Smooth muscle cell (in vitro differentiated cells): ENCODE measurements around the gene DGLUCY. TPM values are rescaled to one million over a fixed set of nuclear protein-coding genes. Genes with fewer than 3 reads are reported as not detected.

Experiments
- DNase-seq: peaks from one replicate; lab custom pipeline; 2025; ENCODE audit not compliant: unreplicated experiment; lab: John Stamatoyannopoulos, UW
- H2AFZ ChIP-seq: fragments of 200-600 bp; sonication (generic); 2 replicates; pipeline ENCODE4 v1.6.0; 2016; ENCODE audit warnings: antibody characterized with exemption, low read depth, mild to moderate bottlenecking
- H3F3A ChIP-seq: fragments of 200-600 bp; sonication (generic); 2 replicates; pipeline ENCODE4 v1.6.0; 2017; ENCODE audit warnings: antibody characterized with exemption, low read depth
- H3K27ac ChIP-seq: fragments of 200-600 bp; sonication (generic); 2 replicates; pipeline ENCODE4 v1.5.1; 2016; ENCODE audit warnings: low read depth, mild to moderate bottlenecking
- H3K27me3 ChIP-seq: fragments of 200-600 bp; sonication (generic); 2 replicates; pipeline ENCODE4 v1.6.1; 2016; ENCODE audit warnings: low read depth, mild to moderate bottlenecking
- H3K36me3 ChIP-seq: fragments of 200-600 bp; sonication (generic); 2 replicates; pipeline ENCODE4 v1.5.1; 2016; ENCODE audit warnings: low read depth
- H3K4me1 ChIP-seq: fragments of 200-600 bp; sonication (generic); 2 replicates; pipeline ENCODE4 v1.5.1; 2016; ENCODE audit warnings: low read depth
- H3K4me2 ChIP-seq: fragments of 200-600 bp; sonication (generic); 2 replicates; pipeline ENCODE4 v1.6.0; 2016; ENCODE audit warnings: mild to moderate bottlenecking
- H3K4me3 ChIP-seq: fragments of 200-600 bp; sonication (generic); 2 replicates; pipeline ENCODE4 v1.5.1; 2016; ENCODE audit warnings: mild to moderate bottlenecking
- H3K79me2 ChIP-seq: fragments of 200-600 bp; sonication (generic); 2 replicates; pipeline ENCODE4 v1.6.0; 2016; ENCODE audit warnings: low read depth, mild to moderate bottlenecking
- H3K9ac ChIP-seq: fragments of 200-600 bp; sonication (generic); 2 replicates; pipeline ENCODE4 v1.6.0; 2016; ENCODE audit warnings: low read depth
- H3K9me3 ChIP-seq: fragments of 200-600 bp; sonication (generic); replicated peaks from 2 replicates; pipeline ENCODE4 v1.5.1; 2016; ENCODE audit warnings: low read depth
- H4K20me1 ChIP-seq: fragments of 200-600 bp; sonication (generic); 2 replicates; pipeline ENCODE4 v1.6.0; 2016; ENCODE audit warnings: low read depth
- WGBS: methylation state at CpG from one replicate; pipeline ENCODE4 v1.1.7; 2016; ENCODE audit warnings: low lambda C conversion rate; 5-methylcytosine and 5-hydroxymethylcytosine counted together
- polyA plus RNA-seq: library from polyadenylated mRNA; unstranded; fragments of >200 nt; fragmentation: Nextera tagmentation; extraction: Ambion mirVana; gene quantifications from 2 replicates; pipeline ENCODE4 v1.2.1, GENCODE V29; 2016
- total RNA-seq: library from RNA; depleted of rRNA; stranded (reverse); fragments of >200 nt; gene quantifications from 2 replicates; pipeline ENCODE4 v1.2.3, GENCODE V29; 2014
- TF ChIP-seq, protein P1 (sequence below): fragments of 200-600 bp; sonication (generic); IDR thresholded peaks from 2 replicates; pipeline ENCODE4 v1.5.1; 2017; ENCODE audit warnings: borderline replicate concordance, mild to moderate bottlenecking, antibody characterized with exemption; ENCODE audit not compliant: insufficient read depth, poor library complexity, severe bottlenecking

Gene DGLUCY
- total and polyA plus RNA-seq, 2 experiments from 2014 or later: 9.7 to 11.3 TPM

DNA sequence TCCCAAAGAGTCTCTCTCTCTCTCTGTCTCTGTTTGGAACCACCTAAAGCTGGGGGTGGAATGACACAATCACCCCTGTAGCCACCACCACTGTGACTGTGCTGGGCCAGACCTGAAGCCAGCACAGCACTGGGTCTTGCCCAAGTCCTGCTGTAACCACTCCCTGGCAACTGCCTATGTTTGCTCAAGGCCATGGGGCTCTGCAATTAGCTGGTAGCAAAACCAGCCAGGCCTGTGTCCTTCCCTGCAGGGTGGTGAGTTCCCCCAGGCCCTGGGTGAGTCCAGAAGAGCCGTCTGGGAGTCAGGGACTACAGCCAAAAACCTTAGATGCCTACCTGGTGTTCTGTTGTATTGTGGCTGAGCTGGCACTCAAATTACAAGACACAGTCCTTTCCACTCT is 50.8 kb downstream of the DGLUCY start:
- no peaks in the 10 kb centered on the region for H3K79me2 ChIP-seq
- H4K20me1 ChIP-seq: no peaks in the 10 kb centered on the region
- DNase-seq: no peak
- 92% methylated on average over 1 of the region's 1 CpG for WGBS
- H3K4me2 ChIP-seq: no peak overlapping the region
- no peaks in the 10 kb centered on the region for H3K4me1 ChIP-seq
- H3K27ac ChIP-seq: no peak overlapping the region
- no peaks in the 10 kb centered on the region for H3F3A ChIP-seq
- TF ChIP-seq, protein P1, sequence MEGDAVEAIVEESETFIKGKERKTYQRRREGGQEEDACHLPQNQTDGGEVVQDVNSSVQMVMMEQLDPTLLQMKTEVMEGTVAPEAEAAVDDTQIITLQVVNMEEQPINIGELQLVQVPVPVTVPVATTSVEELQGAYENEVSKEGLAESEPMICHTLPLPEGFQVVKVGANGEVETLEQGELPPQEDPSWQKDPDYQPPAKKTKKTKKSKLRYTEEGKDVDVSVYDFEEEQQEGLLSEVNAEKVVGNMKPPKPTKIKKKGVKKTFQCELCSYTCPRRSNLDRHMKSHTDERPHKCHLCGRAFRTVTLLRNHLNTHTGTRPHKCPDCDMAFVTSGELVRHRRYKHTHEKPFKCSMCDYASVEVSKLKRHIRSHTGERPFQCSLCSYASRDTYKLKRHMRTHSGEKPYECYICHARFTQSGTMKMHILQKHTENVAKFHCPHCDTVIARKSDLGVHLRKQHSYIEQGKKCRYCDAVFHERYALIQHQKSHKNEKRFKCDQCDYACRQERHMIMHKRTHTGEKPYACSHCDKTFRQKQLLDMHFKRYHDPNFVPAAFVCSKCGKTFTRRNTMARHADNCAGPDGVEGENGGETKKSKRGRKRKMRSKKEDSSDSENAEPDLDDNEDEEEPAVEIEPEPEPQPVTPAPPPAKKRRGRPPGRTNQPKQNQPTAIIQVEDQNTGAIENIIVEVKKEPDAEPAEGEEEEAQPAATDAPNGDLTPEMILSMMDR: no peak
- no peak overlapping the region for H3K4me3 ChIP-seq
- no peak overlapping the region for H3K9ac ChIP-seq
- no peaks in the 10 kb centered on the region for H3K27me3 ChIP-seq
- H2AFZ ChIP-seq: no peak overlapping the region
- H3K36me3 ChIP-seq: no peaks in the 10 kb centered on the region
- no peaks in the 10 kb centered on the region for H3K9me3 ChIP-seq

DNA sequence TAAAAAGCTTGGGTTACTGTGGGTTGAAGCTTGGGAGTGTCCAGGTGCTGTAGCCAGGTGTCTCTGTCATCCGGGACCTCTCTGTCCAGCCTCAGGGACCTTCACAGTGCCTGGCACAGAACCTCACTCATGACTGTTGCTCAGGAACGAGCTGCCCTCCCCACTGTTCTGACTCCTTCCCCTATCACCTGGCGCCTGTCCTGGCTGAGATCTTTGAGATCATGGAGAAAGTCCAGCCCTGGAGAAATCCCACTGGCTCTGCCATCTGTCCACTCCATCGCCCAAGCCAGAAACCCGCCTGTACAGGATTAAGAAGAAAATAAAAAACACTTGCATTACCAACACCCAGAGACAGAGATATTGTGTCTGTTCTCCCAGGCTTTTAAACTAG is 53.5 kb downstream of the DGLUCY start:
- DNase-seq: no peak
- Histone ChIP-seq H3K27me3 (no peaks in the 10 kb centered on the region), H3K4me3 (no peak overlapping the region), H2AFZ (no peak overlapping the region), H3K9ac (no peak overlapping the region), H3K4me1 (no peaks in the 10 kb centered on the region), H3K36me3 (no peaks in the 10 kb centered on the region), H3K79me2 (no peaks in the 10 kb centered on the region), H3K27ac (no peak overlapping the region), H4K20me1 (no peaks in the 10 kb centered on the region), H3K9me3 (no peaks in the 10 kb centered on the region), H3F3A (no peaks in the 10 kb centered on the region), H3K4me2 (no peak overlapping the region)
- 94% methylated on average over 5 of the region's 5 CpGs for WGBS
- TF ChIP-seq, protein P1: no peak

DNA sequence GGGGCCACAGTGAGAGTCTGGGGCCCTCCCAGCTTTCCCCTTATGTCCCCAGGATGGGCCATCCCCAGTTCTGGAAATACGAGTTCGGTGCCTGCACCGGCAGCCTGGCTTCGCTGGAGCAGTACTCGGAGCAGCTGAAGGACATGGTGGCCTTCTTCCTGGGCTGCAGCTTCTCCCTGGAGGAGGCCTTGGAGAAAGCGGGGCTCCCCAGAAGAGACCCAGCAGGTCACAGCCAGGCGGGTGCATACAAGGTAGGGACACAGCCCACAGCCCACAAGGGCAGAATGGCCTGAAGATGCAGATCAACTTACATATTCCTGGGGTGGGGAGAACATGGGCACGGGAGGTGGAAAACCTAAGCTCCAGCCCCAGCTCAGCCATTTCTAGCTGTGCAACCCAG is 56.1 kb downstream of the DGLUCY start:
- Histone ChIP-seq H2AFZ (no peak overlapping the region), H3K27ac (no peak overlapping the region), H3K79me2 (no peaks in the 10 kb centered on the region), H3K36me3 (no peaks in the 10 kb centered on the region), H3K4me2 (no peak overlapping the region), H3F3A (no peaks in the 10 kb centered on the region), H3K27me3 (no peaks in the 10 kb centered on the region), H3K9ac (no peak overlapping the region), H3K9me3 (no peaks in the 10 kb centered on the region), H4K20me1 (no peaks in the 10 kb centered on the region), H3K4me1 (no peaks in the 10 kb centered on the region), H3K4me3 (no peak overlapping the region)
- 97% methylated on average over 7 of the region's 8 CpGs for WGBS
- no peak for DNase-seq
- TF ChIP-seq, protein P1: no peak

DNA sequence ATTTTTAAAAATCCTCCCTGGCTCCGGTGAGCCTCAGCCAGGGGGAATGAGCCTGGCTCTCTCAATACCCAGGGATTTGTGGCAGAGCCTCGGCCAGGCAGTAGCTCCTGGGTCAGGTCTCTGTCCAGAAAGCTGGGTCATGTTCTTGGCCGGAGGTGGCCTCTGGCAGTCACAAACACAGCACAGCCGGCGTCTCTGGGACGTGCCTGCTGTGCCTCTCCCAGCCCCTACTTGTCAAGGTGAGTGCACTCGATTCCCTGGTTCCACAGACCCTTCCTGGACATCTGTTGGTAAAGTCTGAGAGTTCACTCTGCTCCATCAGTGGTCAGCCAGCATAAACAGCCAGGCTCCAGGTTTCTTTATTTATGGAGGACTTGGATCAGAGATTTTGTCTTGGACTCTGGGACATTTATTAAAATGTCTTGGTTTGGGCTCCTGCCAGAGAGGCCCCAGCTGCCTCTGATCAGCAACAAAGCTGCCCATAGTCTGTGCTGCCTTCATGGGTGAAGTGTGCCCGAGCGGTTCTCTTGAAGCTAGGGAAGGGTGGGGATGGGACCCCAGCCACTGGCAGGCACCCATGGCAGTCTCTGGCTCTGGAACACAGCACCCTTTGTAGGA is 56.7 kb downstream of the DGLUCY start:
- Histone ChIP-seq H3F3A (no peaks in the 10 kb centered on the region), H2AFZ (no peak overlapping the region), H3K27ac (no peak overlapping the region), H3K9ac (no peak overlapping the region), H3K4me1 (no peaks in the 10 kb centered on the region), H3K9me3 (no peaks in the 10 kb centered on the region), H3K27me3 (no peaks in the 10 kb centered on the region), H3K36me3 (no peaks in the 10 kb centered on the region), H3K79me2 (no peaks in the 10 kb centered on the region), H3K4me3 (no peak overlapping the region), H3K4me2 (no peak overlapping the region), H4K20me1 (no peaks in the 10 kb centered on the region)
- DNase-seq: no peak
- TF ChIP-seq, protein P1: no peak
- WGBS: 89% methylated on average over 9 of the region's 9 CpGs
